Left lung (tissue), 10 donors: ENCODE data around the gene DNAAF2. TPM values are rescaled to one million over a fixed set of nuclear protein-coding genes. Genes with fewer than 3 reads are reported as not detected.
"Not testable (repeated sequence)": the region's sequence is repeated elsewhere in the genome, so short reads cannot be mapped to it uniquely, and the experiment has no call there.

ENCODE experiments used
- ATAC-seq: fragments of 200-7000 bp; cut with Tn5 transposase; one replicate; pipeline ENCODE4 v1.9.1; 2020; ENCODE audit warnings: moderate library complexity
- DNase-seq, 4 donors: peaks; one replicate each; pipeline ENCODE4 v3.0.0-alpha.2; 2013 to 2020
- H3K27ac ChIP-seq, 2 donors: fragments of 200-600 bp; sonication (generic) in 1 of 2; one replicate each; pipeline versions ENCODE4 v1.5.0 to v1.8.0; 2020 to 2021
- H3K27me3 ChIP-seq, 2 donors: fragments of 200-600 bp; sonication (generic) in 1 of 2; one replicate each; pipeline versions ENCODE4 v1.5.0 to v1.8.0; 2020 to 2021
- H3K36me3 ChIP-seq, 2 donors: fragments of 200-600 bp; sonication (generic) in 1 of 2; one replicate each; pipeline versions ENCODE4 v1.5.0 to v1.8.0; 2020 to 2021
- H3K4me1 ChIP-seq, 2 donors: fragments of 200-600 bp; one replicate each; pipeline ENCODE4 v1.8.0; 2021
- H3K4me3 ChIP-seq, 2 donors: fragments of 200-600 bp; sonication (generic) in 1 of 2; one replicate each; pipeline versions ENCODE4 v1.5.0 to v1.8.0; 2020 to 2021; ENCODE audit warnings: mild to moderate bottlenecking in 1 of 2
- H3K9me3 ChIP-seq, 2 donors: fragments of 200-600 bp; sonication (generic) in 1 of 2; one replicate each; pipeline versions ENCODE4 v1.5.0 to v1.8.0; 2020 to 2021
- CTCF ChIP-seq, 2 donors: fragments of 200-600 bp; sonication (generic) in 1 of 2; IDR thresholded peaks; one replicate each; pipeline versions ENCODE4 v1.5.0 to v1.8.0; 2021; ENCODE audit warnings: antibody characterized with exemption in 2 of 2
- intact Hi-C, 2 donors: fragments of 100-400 bp; cut with DNase I; formaldehyde crosslinking; loops; one replicate each; pipeline versions ENCODE4 v1.11.2 to v1.14.2; 2022
- polyA plus RNA-seq, 6 donors: library from polyadenylated mRNA; unstranded; fragments of 120-200 nt; gene quantifications; one replicate each; pipeline ENCODE4 v1.2.1, GENCODE V29; 2013; ENCODE audit not compliant: insufficient read length in 6 of 6
- total RNA-seq, 2 donors: library from RNA; stranded (reverse); fragmentation: NEBNext Ultra II Directional; extraction: Animal tissue kit (Norgen Biotek cat#: 25700); gene quantifications; one replicate each; pipeline ENCODE4 v1.2.1, GENCODE V29; 2021
- donor health status: DM: no; HTN: yes; CAD: no.
- donor health status: DM: no; HTN: no; CAD: no.

Gene DNAAF2
- total and polyA plus RNA-seq, 8 donors, result 5.4 to 17.7 (median 14.6) TPM

GRCh38 chr14:49621114-49621881 lies 13.7 kb downstream of the DNAAF2 start:
- DNase-seq (peak in 3 of 4 donors; percentile 42 to 97 (median 83)), ATAC-seq (peak; percentile 72)
- TF ChIP-seq CTCF (IDR thresholded peaks at IDR 0.05), result no peak
- Histone ChIP-seq H3K9me3 (no peaks in the 10 kb centered on the region), H3K27ac (peak overlapping the region; percentile 95 to 98), H3K27me3 (no peaks in the 10 kb centered on the region), H3K4me1 (peaks cover 27 to 61% of the 10 kb centered on the region in 2 donors), H3K4me3 (peak overlapping the region; percentile 95 to 99), H3K36me3 (peaks cover 0 to 32% of the 10 kb centered on the region in 2 donors)
- intact Hi-C loops, result no loop called here

GRCh38 chr14:49620182-49621113 lies 14.6 kb downstream of the DNAAF2 start, which contains the start of the genes MGAT2 and RPL36AL:
Gene MGAT2 (plus strand): TSS chr14:49620799. CDS start chr14:49621269, 470 bp downstream.
Gene RPL36AL (minus strand): TSS chr14:49620626. CDS start chr14:49619104, 1,522 bp downstream.
- H3K27me3 ChIP-seq, result no peaks in the 10 kb centered on the region
- H3K4me3 ChIP-seq, result peak within 1 kb of the TSS; percentile 95 to 99
- peaks cover 0 to 31% of the 10 kb centered on the region in 2 donors for H3K36me3 ChIP-seq
- DNase-seq (peak; percentile 97 to 99 (median 98)), ATAC-seq (peak; percentile 99)
- TF ChIP-seq CTCF (IDR thresholded peaks at IDR 0.05), result peak in 1 of 2 donors; percentile 41
- H3K9me3 ChIP-seq, result no peaks in the 10 kb centered on the region
- intact Hi-C loops, result no loop called here
- peaks cover 27 to 61% of the 10 kb centered on the region in 2 donors for H3K4me1 ChIP-seq
- H3K27ac ChIP-seq, result peak within 1 kb of the TSS; percentile 95 to 98

- DNase-seq, result no peak
- Histone ChIP-seq H3K27me3 (no peaks in the 10 kb centered on the region), H3K27ac (peak overlapping the region; percentile 95 to 98), H3K4me1 (peaks cover 27 to 56% of the 10 kb centered on the region in 2 donors), H3K4me3 (peak overlapping the region; percentile 95 to 99), H3K36me3 (peaks cover 0 to 31% of the 10 kb centered on the region in 2 donors), H3K9me3 (no peaks in the 10 kb centered on the region)
- no peak for ATAC-seq
- no peak for TF ChIP-seq CTCF (IDR thresholded peaks at IDR 0.05)
- intact Hi-C loops, result no loop called here
These were observed 15.3 kb downstream of the DNAAF2 start for GRCh38 chr14:49619730-49620129.

- Histone ChIP-seq H3K4me3 (peak overlapping the region; percentile 95 to 99), H3K27ac (peak overlapping the region in 1 of 2 donors; percentile 98), H3K4me1 (peaks cover 27 to 54% of the 10 kb centered on the region in 2 donors), H3K36me3 (peaks cover 0 to 31% of the 10 kb centered on the region in 2 donors)
- intact Hi-C loops, H3K9me3 ChIP-seq, H3K27me3 ChIP-seq, DNase-seq, ATAC-seq: not testable (repeated sequence)
These were observed 15.8 kb downstream of the DNAAF2 start for GRCh38 chr14:49619273-49619672.

- Histone ChIP-seq H3K4me3 (no peak overlapping the region), H3K36me3 (peaks cover 0 to 31% of the 10 kb centered on the region in 2 donors), H3K27me3 (no peaks in the 10 kb centered on the region), H3K4me1 (peaks cover 20 to 41% of the 10 kb centered on the region in 2 donors), H3K9me3 (no peaks in the 10 kb centered on the region), H3K27ac (no peak overlapping the region)
- ATAC-seq, result no peak
- no peak for TF ChIP-seq CTCF (IDR thresholded peaks at IDR 0.05)
- DNase-seq, result no peak
- intact Hi-C loops, result no loop called here
These were observed 17.1 kb downstream of the DNAAF2 start for GRCh38 chr14:49617852-49618519.
